HG03135 (cell line): ENCODE measurements around the gene FAH.

ENCODE experiments used
- ATAC-seq: cut with Tn5 transposase; IDR thresholded peaks from one replicate; pipeline ENCODE4 v1.9.1; 2021; ENCODE audit warnings: mild to moderate bottlenecking, moderate library complexity; ENCODE audit not compliant: unreplicated experiment

Gene FAH

GRCh38 chr15:80231371-80231770 is 78.6 kb downstream of the FAH start:
- no peak for ATAC-seq

- no peak for ATAC-seq
These were observed 80.8 kb downstream of the FAH start for GRCh38 chr15:80233581-80233980.

- ATAC-seq = no peak
These were observed 82.1 kb downstream of the FAH start for GRCh38 chr15:80234883-80235282.
